ENCODE results near the gene RAC2.

- TF ChIP-seq CTCF (conservative IDR thresholded peaks at IDR 0.05; ENCODE audit: low read depth, low read length) = no peak
- TF ChIP-seq EZH2 (IDR thresholded peaks at IDR 0.05; ENCODE audit: low read length, unreplicated experiment) = no peak
- no peak for TF ChIP-seq EZH2phosphoT487 (IDR thresholded peaks at IDR 0.05; ENCODE audit: borderline replicate concordance, low read length)
Measured at GRCh38 chr22:37223965-37224551, 20.0 kb downstream of the RAC2 start.
